GM12878 (cell line): ENCODE data around the gene CHCHD6. TPM values are rescaled to one million over a fixed set of nuclear protein-coding genes. Genes with fewer than 3 reads are reported as not detected.

Experiments
- ATAC-seq: fragments of 200-7000 bp; cut with Tn5 transposase; 3 replicates; pipeline ENCODE4 v1.9.1; 2020; ENCODE audit warnings: mild to moderate bottlenecking, moderate library complexity
- BruUV-seq: library from RNA; stranded (reverse); fragments of 400-500 nt; replicated peaks from 2 replicates; lab custom pipeline; 2021; lab: Mats Ljungman, UMichigan
- CTCF ChIA-PET: fragments of 300-600 bp; sonication (Branson Sonifier 250); formaldehyde crosslinking; extraction: SDS; loops from one replicate; lab custom pipeline; 2021; ENCODE audit warnings: inconsistent platforms; lab: Yijun Ruan, JAX
- POLR2A ChIA-PET: fragments of 350-600 bp; formaldehyde crosslinking; extraction: SDS; loops from one replicate; lab custom pipeline; 2021; ENCODE audit warnings: inconsistent platforms; lab: Charles Lee
- RAD21 ChIA-PET: fragments of 300-600 bp; sonication (Branson Sonifier 250); formaldehyde crosslinking; loops from one replicate; lab custom pipeline; 2023; ENCODE audit warnings: antibody characterized with exemption; ENCODE audit not compliant: unreplicated experiment; lab: Charles Lee
- SMC1A ChIA-PET: fragments of 300-600 bp; sonication (Branson Sonifier 250); formaldehyde crosslinking; loops from one replicate; lab custom pipeline; 2023; ENCODE audit not compliant: unreplicated experiment, uncharacterized antibody; lab: Charles Lee
- DNase-seq: peaks from one replicate; pipeline ENCODE4 v3.0.0-alpha.2; 2011; ENCODE audit warnings: low read depth, low spot score
- FAIRE-seq: peaks from 3 replicates; lab custom pipeline; 2011; peaks lifted over from hg19 to GRCh38; lab: Jason Lieb, UNC
- H2AFZ ChIP-seq: 2 replicates; pipeline ENCODE4 v1.6.0; 2011; ENCODE audit warnings: low read depth, low read length, control low read depth; ENCODE audit not compliant: control insufficient read depth
- H3K27ac ChIP-seq: 2 replicates; pipeline ENCODE4 v1.5.1; 2011; ENCODE audit warnings: control low read depth; ENCODE audit not compliant: control insufficient read depth, insufficient read depth
- H3K27me3 ChIP-seq, 2 experiments: replicated peaks in 1 of 2; 2 replicates each; pipeline versions ENCODE4 v1.6.0 to v1.6.1; 2011; ENCODE audit warnings: low read length in 1 of 2; ENCODE audit not compliant: control insufficient read depth in 2 of 2, insufficient read depth in 2 of 2
- H3K36me3 ChIP-seq, 2 experiments: 2 replicates each; pipeline ENCODE4 v1.5.1; 2011; ENCODE audit warnings: low read length in 1 of 2; ENCODE audit not compliant: control insufficient read depth in 2 of 2, insufficient read depth in 2 of 2
- H3K4me1 ChIP-seq: 2 replicates; pipeline ENCODE4 v1.6.1; 2011; ENCODE audit warnings: mild to moderate bottlenecking, low read length, moderate library complexity, mixed read lengths; ENCODE audit not compliant: control insufficient read depth, insufficient read depth
- H3K4me2 ChIP-seq: 2 replicates; pipeline ENCODE4 v1.6.0; 2011; ENCODE audit warnings: control low read depth; ENCODE audit not compliant: control insufficient read depth, insufficient read depth
- H3K4me3 ChIP-seq: fragments of 200-600 bp; sonication (generic); 2 replicates; pipeline ENCODE4 v1.5.1; 2016
- H3K79me2 ChIP-seq: 2 replicates; pipeline ENCODE4 v1.6.0; 2011; ENCODE audit warnings: low read length; ENCODE audit not compliant: control insufficient read depth, insufficient read depth
- H3K9ac ChIP-seq: 2 replicates; pipeline ENCODE4 v1.8.0; 2011; ENCODE audit warnings: low read length, control low read depth, mixed read lengths; ENCODE audit not compliant: control insufficient read depth, insufficient read depth
- H3K9me3 ChIP-seq: replicated peaks from 3 replicates; pipeline ENCODE4 v1.5.1; 2011; ENCODE audit warnings: mild to moderate bottlenecking, low read length; ENCODE audit not compliant: control insufficient read depth, insufficient read depth
- H4K20me1 ChIP-seq: 2 replicates; pipeline ENCODE4 v1.6.0; 2011; ENCODE audit not compliant: control insufficient read depth, insufficient read depth
- CREB1 ChIP-seq: IDR thresholded peaks from 2 replicates; pipeline ENCODE4 v1.6.1; 2012; ENCODE audit warnings: low read depth, mild to moderate bottlenecking, inconsistent platforms
- E2F4 ChIP-seq: IDR thresholded peaks from 2 replicates; pipeline ENCODE4 v1.6.1; 2012; ENCODE audit warnings: low read depth, low read length, improper control_type of control experiment
- EZH2 ChIP-seq: IDR thresholded peaks from 2 replicates; pipeline ENCODE4 v1.6.1; 2012; ENCODE audit warnings: low read depth, mild to moderate bottlenecking, control low read depth, inconsistent platforms, low read length, borderline replicate concordance; ENCODE audit not compliant: control insufficient read depth
- KAT2A ChIP-seq: conservative IDR thresholded peaks from 2 replicates; pipeline ENCODE4 v1.6.1; 2011; ENCODE audit warnings: low read depth, low read length; ENCODE audit not compliant: control insufficient read depth
- LARP7 ChIP-seq: fragments of 450-650 bp; IDR thresholded peaks from 2 replicates; pipeline ENCODE4 v1.6.1; 2017; ENCODE audit warnings: mild to moderate bottlenecking
- WGBS: methylation state at CpG from one replicate; pipeline ENCODE4 v1.1.6; 2016; ENCODE audit warnings: low lambda C conversion rate; ENCODE audit not compliant: insufficient replicate concordance, insufficient coverage; ENCODE audit errors: missing lambda C conversion rate; 5-methylcytosine and 5-hydroxymethylcytosine counted together
- in situ Hi-C: fragments of 300-500 bp; cut with MboI; formaldehyde crosslinking; loops from 9 replicates; pipeline ENCODE4 v1.14.3; 2018; ENCODE audit warnings: mixed read lengths
- intact Hi-C: fragments of 100-400 bp; cut with micrococcal nuclease; formaldehyde crosslinking; loops from one replicate; pipeline ENCODE4 v1.14.2; 2022; ENCODE audit not compliant: unreplicated experiment
- polyA plus RNA-seq, 11 experiments: library from polyadenylated mRNA; depleted of rRNA in 4 of 11; unstranded in 6 of 11; stranded (reverse) in 5 of 11; fragments of >200 nt; fragmentation: Nextera tagmentation in 4 of 11; fragmentation: Illumina TruSeq in 1 of 11; extraction: Ambion mirVana in 4 of 11; extraction: Trizol in 1 of 11; gene quantifications; 1 replicate in 1 of 11; 2 replicates in 10 of 11; pipeline versions ENCODE4 v1.2.1 to v1.2.3, GENCODE V29; 2011 to 2016; ENCODE audit warnings: inconsistent platforms in 2 of 11, missing spikeins in 2 of 11, low read depth in 1 of 11
- total RNA-seq, 4 experiments: library from RNA; depleted of rRNA in 3 of 4; stranded (reverse); fragments of >200 nt in 3 of 4; fragmentation: Illumina TruSeq in 1 of 4; extraction: Trizol in 1 of 4; gene quantifications; 2 replicates each; pipeline versions ENCODE4 v1.2.1 to v1.2.3, GENCODE V29; 2013 to 2021
- TF ChIP-seq, protein P1 (sequence below): fragments of 450-650 bp; IDR thresholded peaks from 2 replicates; pipeline ENCODE4 v1.6.1; 2014; ENCODE audit warnings: mild to moderate bottlenecking
- TF ChIP-seq, protein P2 (sequence below): IDR thresholded peaks from 2 replicates; pipeline ENCODE4 v1.6.1; 2012; ENCODE audit warnings: low read depth, low read length, improper control_type of control experiment
- TF ChIP-seq, protein P3 (sequence below): IDR thresholded peaks from 2 replicates; pipeline ENCODE4 v1.6.1; 2012; ENCODE audit warnings: low read depth, low read length, improper control_type of control experiment

Gene CHCHD6
- total and polyA plus RNA-seq, 10 of the 15 experiments (the other 5 are each of a cell fraction or from before 2014, with no cell fraction given), result 2.7 to 16.7 (median 12.3) TPM

- TF ChIP-seq EZH2 (no peak), E2F4 (no peak), LARP7 (no peak)
- TF ChIP-seq, protein P1, sequence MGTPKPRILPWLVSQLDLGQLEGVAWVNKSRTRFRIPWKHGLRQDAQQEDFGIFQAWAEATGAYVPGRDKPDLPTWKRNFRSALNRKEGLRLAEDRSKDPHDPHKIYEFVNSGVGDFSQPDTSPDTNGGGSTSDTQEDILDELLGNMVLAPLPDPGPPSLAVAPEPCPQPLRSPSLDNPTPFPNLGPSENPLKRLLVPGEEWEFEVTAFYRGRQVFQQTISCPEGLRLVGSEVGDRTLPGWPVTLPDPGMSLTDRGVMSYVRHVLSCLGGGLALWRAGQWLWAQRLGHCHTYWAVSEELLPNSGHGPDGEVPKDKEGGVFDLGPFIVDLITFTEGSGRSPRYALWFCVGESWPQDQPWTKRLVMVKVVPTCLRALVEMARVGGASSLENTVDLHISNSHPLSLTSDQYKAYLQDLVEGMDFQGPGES, result no peak
- TF ChIP-seq, protein P2, sequence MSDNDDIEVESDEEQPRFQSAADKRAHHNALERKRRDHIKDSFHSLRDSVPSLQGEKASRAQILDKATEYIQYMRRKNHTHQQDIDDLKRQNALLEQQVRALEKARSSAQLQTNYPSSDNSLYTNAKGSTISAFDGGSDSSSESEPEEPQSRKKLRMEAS, result no peak
Observed at GRCh38 chr3:126663257-126663656, 40.8 kb upstream of the CHCHD6 start (continued).

- ChIA-PET SMC1A (no interaction called here), RAD21 (no interaction called here), POLR2A (no interaction called here), CTCF (no interaction called here)
- BruUV-seq, result no TSS peak
- in situ Hi-C loops, result no loop called here
- TF ChIP-seq, protein P3, sequence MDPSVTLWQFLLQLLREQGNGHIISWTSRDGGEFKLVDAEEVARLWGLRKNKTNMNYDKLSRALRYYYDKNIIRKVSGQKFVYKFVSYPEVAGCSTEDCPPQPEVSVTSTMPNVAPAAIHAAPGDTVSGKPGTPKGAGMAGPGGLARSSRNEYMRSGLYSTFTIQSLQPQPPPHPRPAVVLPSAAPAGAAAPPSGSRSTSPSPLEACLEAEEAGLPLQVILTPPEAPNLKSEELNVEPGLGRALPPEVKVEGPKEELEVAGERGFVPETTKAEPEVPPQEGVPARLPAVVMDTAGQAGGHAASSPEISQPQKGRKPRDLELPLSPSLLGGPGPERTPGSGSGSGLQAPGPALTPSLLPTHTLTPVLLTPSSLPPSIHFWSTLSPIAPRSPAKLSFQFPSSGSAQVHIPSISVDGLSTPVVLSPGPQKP, result no peak
- TF ChIP-seq KAT2A (no peak), CREB1 (no peak)
- Histone ChIP-seq H4K20me1 (no peaks in the 10 kb centered on the region), H3K36me3 (no peaks in the 10 kb centered on the region), H3K9me3 (no peaks in the 10 kb centered on the region; the same call in 2 of the 3 replicates), H3K4me1 (no peaks in the 10 kb centered on the region), H3K27ac (no peak overlapping the region), H2AFZ (no peak overlapping the region), H3K27me3 (no peaks in the 10 kb centered on the region; a peak in 1 of 4 replicates), H3K4me2 (no peak overlapping the region), H3K4me3 (no peak overlapping the region), H3K9ac (no peak overlapping the region), H3K79me2 (no peaks in the 10 kb centered on the region)
- no peak for ATAC-seq
- no peak for DNase-seq
- no peak for FAIRE-seq
- WGBS, result 58% methylated on average over 8 of the region's 8 CpGs
- intact Hi-C loops, result no loop called here
Observed at GRCh38 chr3:126663750-126664149, 40.3 kb upstream of the CHCHD6 start.
